Right lobe of liver (tissue), 6 donors: ENCODE results near the gene MRC1. TPM values are rescaled to one million over a fixed set of nuclear protein-coding genes. Genes with fewer than 3 reads are reported as not detected.
A peak's percentile ranks its signal among the peaks of the same experiment; 100 is the strongest.

ENCODE experiments used
- ATAC-seq, 4 donors: fragments of 200-7000 bp; cut with Tn5 transposase; one replicate each; pipeline ENCODE4 v1.9.1; 2020; ENCODE audit warnings: mild to moderate bottlenecking in 4 of 4, moderate library complexity in 4 of 4
- DNase-seq, 3 donors: peaks; one replicate each; pipeline ENCODE4 v3.0.0-alpha.2; 2020
- H3K27ac ChIP-seq, 3 donors: fragments of 200-600 bp; one replicate each; pipeline ENCODE4 v1.8.0; 2022
- H3K27me3 ChIP-seq, 2 donors: fragments of 200-600 bp; one replicate each; pipeline ENCODE4 v1.8.0; 2022
- H3K36me3 ChIP-seq, 4 donors: fragments of 200-600 bp; sonication (generic) in 1 of 4; one replicate each; pipeline versions ENCODE4 v1.5.1 to v1.8.0; 2017 to 2022; ENCODE audit warnings: control low read depth in 1 of 4
- H3K4me1 ChIP-seq, 4 donors: fragments of 200-600 bp; sonication (generic) in 1 of 4; one replicate each; pipeline versions ENCODE4 v1.5.1 to v1.8.0; 2017 to 2022; ENCODE audit warnings: control low read depth in 1 of 4
- H3K4me3 ChIP-seq, 3 donors: fragments of 200-600 bp; one replicate each; pipeline ENCODE4 v1.8.0; 2022
- H3K9me3 ChIP-seq, 4 donors: fragments of 200-600 bp; sonication (generic) in 1 of 4; one replicate each; pipeline versions ENCODE4 v1.5.1 to v1.8.0; 2017 to 2022; ENCODE audit warnings: control low read depth in 1 of 4
- CTCF ChIP-seq, 4 donors: fragments of 200-600 bp in 3 of 4; fragments of 450-650 bp in 1 of 4; IDR thresholded peaks; one replicate each; pipeline versions ENCODE4 v1.5.1 to v1.8.0; 2016 to 2022; ENCODE audit warnings: antibody characterized with exemption in 4 of 4, mild to moderate bottlenecking in 2 of 4
- POLR2A ChIP-seq: fragments of 450-650 bp; IDR thresholded peaks from one replicate; pipeline ENCODE4 v1.6.1; 2017; ENCODE audit warnings: antibody characterized with exemption, mild to moderate bottlenecking
- WGBS: methylation state at CpG from one replicate; pipeline ENCODE4 v1.1.6; 2018; ENCODE audit warnings: low coverage, low lambda C conversion rate; ENCODE audit not compliant: insufficient coverage; ENCODE audit errors: missing lambda C conversion rate; 5-methylcytosine and 5-hydroxymethylcytosine counted together
- intact Hi-C, 2 donors: fragments of 100-400 bp; cut with DNase I; formaldehyde crosslinking; loops; one replicate each; pipeline versions ENCODE4 v1.11.2 to v1.14.1; 2022
- total RNA-seq, 6 experiments: library from RNA; depleted of rRNA in 2 of 6; stranded (reverse); fragments of >200 nt in 2 of 6; fragmentation: NEBNext Ultra II Directional in 3 of 6; extraction: Animal tissue kit (Norgen Biotek cat#: 25700) in 3 of 6; gene quantifications; one replicate each; pipeline versions ENCODE4 v1.1.0 to v1.2.4, GENCODE V29; 2016 to 2023
- donor health status: DM: no; HTN: yes; CAD: no.
- donor health status: DM: no; HTN: no; CAD: no.
- donor health status: DM: no; HTN: no; CAD: no.
- donor health status: DM: no; HTN: yes; CAD: no.
- donor health status: DM: no; HTN: yes; CAD: no.

Gene MRC1
- total RNA-seq, 6 experiments from 2014 or later: 9.8 to 44.8 (median 34.0) TPM

- no peak for TF ChIP-seq POLR2A
- TF ChIP-seq CTCF (IDR thresholded peaks at IDR 0.05): no peak
- Histone ChIP-seq H3K27me3 (no peaks in the 10 kb centered on the region), H3K36me3 (no peaks in the 10 kb centered on the region), H3K9me3 (no peaks in the 10 kb centered on the region), H3K27ac (no peak overlapping the region), H3K4me3 (no peak overlapping the region), H3K4me1 (no peaks in the 10 kb centered on the region)
- intact Hi-C loops: no loop called here
- DNase-seq (no peak), ATAC-seq (peak in 1 of 4 donors; percentile 47)
- 64% methylated on average over 4 of the region's 7 CpGs for WGBS
These were observed 45.0 kb downstream of the MRC1 start for GRCh38 chr10:17854044-17854652.

GRCh38 chr10:17857040-17857439 lies 47.9 kb downstream of the MRC1 start:
- no peak for TF ChIP-seq CTCF (IDR thresholded peaks at IDR 0.05)
- no peak for TF ChIP-seq POLR2A
- no peaks in the 10 kb centered on the region for H3K36me3 ChIP-seq
- ATAC-seq (no peak), DNase-seq (no peak)
- 30% methylated on average over 3 of the region's 3 CpGs for WGBS
- H3K27ac ChIP-seq: no peak overlapping the region
- H3K4me1 ChIP-seq: no peaks in the 10 kb centered on the region
- H3K4me3 ChIP-seq: no peak overlapping the region
- no peaks in the 10 kb centered on the region for H3K27me3 ChIP-seq
- no peaks in the 10 kb centered on the region for H3K9me3 ChIP-seq
- intact Hi-C loops: no loop called here

- H3K4me3 ChIP-seq: no peak overlapping the region
- H3K36me3 ChIP-seq: no peaks in the 10 kb centered on the region
- no peak for ATAC-seq
- no peaks in the 10 kb centered on the region for H3K9me3 ChIP-seq
- no peaks in the 10 kb centered on the region for H3K4me1 ChIP-seq
- 48% methylated on average over 6 of the region's 8 CpGs for WGBS
- intact Hi-C loops: no loop called here
- no peaks in the 10 kb centered on the region for H3K27me3 ChIP-seq
- no peak for DNase-seq
- TF ChIP-seq POLR2A (no peak), CTCF (IDR thresholded peaks at IDR 0.05) (no peak)
- no peak overlapping the region for H3K27ac ChIP-seq
These were observed 50.5 kb downstream of the MRC1 start for GRCh38 chr10:17859492-17860156.

GRCh38 chr10:17861760-17862159 lies 52.6 kb downstream of the MRC1 start:
- WGBS: 64% methylated on average over 5 of the region's 5 CpGs
- no peak for ATAC-seq
- intact Hi-C loops: no loop called here
- Histone ChIP-seq H3K27me3 (no peaks in the 10 kb centered on the region), H3K36me3 (no peaks in the 10 kb centered on the region), H3K4me1 (no peaks in the 10 kb centered on the region), H3K4me3 (no peak overlapping the region), H3K27ac (no peak overlapping the region), H3K9me3 (no peaks in the 10 kb centered on the region)
- DNase-seq: no peak
- TF ChIP-seq POLR2A: no peak
- TF ChIP-seq CTCF (IDR thresholded peaks at IDR 0.05): no peak
